Cardiac muscle cell (in vitro differentiated cells and primary cell): ENCODE results near the gene F10. TPM values are rescaled to one million over a fixed set of nuclear protein-coding genes. Genes with fewer than 3 reads are reported as not detected.
"Not testable (repeated sequence)": the region's sequence is repeated elsewhere in the genome, so short reads cannot be mapped to it uniquely, and the experiment has no call there.

ENCODE experiments used
- DNase-seq, 2 donors: peaks; one replicate each; pipeline versions ENCODE4 v3.0.0 to v3.0.0-alpha.2; 2010 to 2017; ENCODE audit warnings: low read depth in 1 of 2, low spot score in 1 of 2
- H3K27ac ChIP-seq: fragments of 200-600 bp; sonication (generic); 2 replicates; pipeline ENCODE4 v1.5.1; 2016
- H3K27me3 ChIP-seq: fragments of 200-600 bp; sonication (generic); 2 replicates; pipeline ENCODE4 v1.6.0; 2016; ENCODE audit warnings: control low read depth
- H3K36me3 ChIP-seq: fragments of 200-600 bp; sonication (generic); 2 replicates; pipeline ENCODE4 v1.5.1; 2016; ENCODE audit warnings: control low read depth
- H3K4me1 ChIP-seq: fragments of 200-600 bp; sonication (generic); 2 replicates; pipeline ENCODE4 v1.8.1; 2017; ENCODE audit warnings: low read depth, mild to moderate bottlenecking, mixed run types
- H3K4me3 ChIP-seq: fragments of 200-600 bp; sonication (generic); 2 replicates; pipeline ENCODE4 v1.5.1; 2016; ENCODE audit warnings: mild to moderate bottlenecking
- H3K9me3 ChIP-seq: fragments of 200-600 bp; sonication (generic); 2 replicates; pipeline ENCODE4 v1.5.1; 2017; ENCODE audit warnings: low read depth, mild to moderate bottlenecking, control low read depth
- CTCF ChIP-seq: IDR thresholded peaks from 2 replicates; pipeline ENCODE4 v1.5.1; 2012; ENCODE audit warnings: low read depth, mild to moderate bottlenecking, low read length
- polyA plus RNA-seq: library from polyadenylated mRNA; unstranded; fragments of >200 nt; fragmentation: Nextera tagmentation; extraction: Ambion mirVana; gene quantifications from 2 replicates; pipeline ENCODE4 v1.2.1, GENCODE V29; 2016
- total RNA-seq: library from RNA; depleted of rRNA; stranded (reverse); fragments of >200 nt; gene quantifications from 2 replicates; pipeline ENCODE4 v1.2.3, GENCODE V29; 2016

F10 gene
- total and polyA plus RNA-seq, 2 experiments from 2014 or later, result 4.0 to 6.6 TPM

- H3K36me3 ChIP-seq, result no peaks in the 10 kb centered on the region
- peaks cover 38% of the 10 kb centered on the region for H3K27me3 ChIP-seq
- no peak for TF ChIP-seq CTCF
- no peak for DNase-seq
- H3K27ac ChIP-seq, result no peak overlapping the region
- H3K9me3 ChIP-seq, result no peaks in the 10 kb centered on the region
- H3K4me1 ChIP-seq, result no peaks in the 10 kb centered on the region
- H3K4me3 ChIP-seq, result no peak overlapping the region
Measured at GRCh38 chr13:113106711-113107351, 15.8 kb upstream of the F10 start.

- H3K9me3 ChIP-seq, H3K4me1 ChIP-seq, H3K36me3 ChIP-seq, DNase-seq, H3K27ac ChIP-seq, H3K4me3 ChIP-seq: not testable (repeated sequence)
- H3K27me3 ChIP-seq, result peaks cover 54% of the 10 kb centered on the region
Measured at GRCh38 chr13:113108521-113108920, 14.1 kb upstream of the F10 start.

- H3K27me3 ChIP-seq, result peaks cover 54% of the 10 kb centered on the region
- no peak for DNase-seq
- no peak for TF ChIP-seq CTCF
Measured at GRCh38 chr13:113109151-113110047, 13.2 kb upstream of the F10 start.

GRCh38 chr13:113110048-113110851 is 12.3 kb upstream of the F10 start:
- DNase-seq, result peak in 1 of 2 donors; percentile 17
- Histone ChIP-seq H3K36me3 (no peaks in the 10 kb centered on the region), H3K4me3 (no peak overlapping the region), H3K27ac (no peak overlapping the region), H3K9me3 (no peaks in the 10 kb centered on the region), H3K4me1 (no peaks in the 10 kb centered on the region), H3K27me3 (peaks cover 58% of the 10 kb centered on the region)
- no peak for TF ChIP-seq CTCF

More at GRCh38 chr13:113109151-113110047, 13.2 kb upstream of the F10 start:
- Histone ChIP-seq H3K36me3 (no peaks in the 10 kb centered on the region), H3K4me3 (no peak overlapping the region), H3K9me3 (no peaks in the 10 kb centered on the region), H3K4me1 (no peaks in the 10 kb centered on the region), H3K27ac (no peak overlapping the region)

- Histone ChIP-seq H3K9me3 (no peaks in the 10 kb centered on the region), H3K27ac (no peak overlapping the region), H3K4me1 (no peaks in the 10 kb centered on the region), H3K27me3 (peaks cover 64% of the 10 kb centered on the region), H3K4me3 (no peak overlapping the region), H3K36me3 (no peaks in the 10 kb centered on the region)
- no peak for TF ChIP-seq CTCF
- DNase-seq, result no peak
Measured at GRCh38 chr13:113110852-113111315, 11.7 kb upstream of the F10 start.

GRCh38 chr13:113111821-113112220 is 10.8 kb upstream of the F10 start:
- not testable (repeated sequence) for H3K4me3 ChIP-seq, H3K36me3 ChIP-seq, DNase-seq, H3K27ac ChIP-seq, H3K4me1 ChIP-seq, H3K9me3 ChIP-seq
- peaks cover 73% of the 10 kb centered on the region for H3K27me3 ChIP-seq

GRCh38 chr13:113112475-113112874 is 10.1 kb upstream of the F10 start:
- H3K4me1 ChIP-seq, DNase-seq, H3K27ac ChIP-seq, H3K36me3 ChIP-seq, H3K4me3 ChIP-seq, H3K9me3 ChIP-seq: not testable (repeated sequence)
- peaks cover 80% of the 10 kb centered on the region for H3K27me3 ChIP-seq
